Measurements from ENCODE around the gene SGO2. TPM values are rescaled to one million over a fixed set of nuclear protein-coding genes. Genes with fewer than 3 reads are reported as not detected.

SGO2 gene
- total and polyA plus RNA-seq, 10 of the 15 experiments (the other 5 are each of a cell fraction or from before 2014, with no cell fraction given): 15.8 to 55.2 (median 24.3) TPM

- no peaks in the 10 kb centered on the region for H3K9me3 ChIP-seq (replicated peaks; ENCODE audit: control insufficient read depth, insufficient read depth, low read length)
- no peak overlapping the region for H3K4me2 ChIP-seq (ENCODE audit: control insufficient read depth, insufficient read depth)
- H4K20me1 ChIP-seq (ENCODE audit: control insufficient read depth, insufficient read depth): no peaks in the 10 kb centered on the region
- DNase-seq (ENCODE audit: low read depth, low spot score): no peak
- no peaks in the 10 kb centered on the region for H3K36me3 ChIP-seq (ENCODE audit: control insufficient read depth in 2 of 2, insufficient read depth in 2 of 2, low read length in 1 of 2)
- H3K4me1 ChIP-seq (ENCODE audit: control insufficient read depth, insufficient read depth, low read length): peaks cover 5% of the 10 kb centered on the region
- no peak overlapping the region for H3K4me3 ChIP-seq
- 27% methylated on average over 3 of the region's 3 CpGs for WGBS (ENCODE audit: insufficient coverage, insufficient replicate concordance, low lambda C conversion rate, missing lambda C conversion rate)
- no peaks in the 10 kb centered on the region for H3K79me2 ChIP-seq (ENCODE audit: control insufficient read depth, insufficient read depth, low read length)
- SMC1A ChIA-PET (ENCODE audit: uncharacterized antibody, unreplicated experiment): interaction anchor here (1.7 to 2.0 kb wide), 2 partner anchors 8 to 133 kb away, joined by 5 to 6 read pairs; no protein-coding TSS in a partner anchor
- no peaks in the 10 kb centered on the region; a peak in 1 of 4 replicates for H3K27me3 ChIP-seq (replicated peaks in 1 of 2; ENCODE audit: control insufficient read depth in 2 of 2, insufficient read depth in 2 of 2, low read length in 1 of 2)
- no peak for FAIRE-seq
- H3K9ac ChIP-seq (ENCODE audit: control insufficient read depth, insufficient read depth, low read length): no peak overlapping the region
- ATAC-seq: no peak
- H2AFZ ChIP-seq (ENCODE audit: control insufficient read depth, low read depth, low read length): peak overlapping the region; percentile 53; the same call in 1 of the 2 replicates
- in situ Hi-C loops (cut with MboI) (no loop called here), intact Hi-C loops (cut with micrococcal nuclease; ENCODE audit: unreplicated experiment) (no loop called here)
- CTCF ChIA-PET: interaction anchor here (1.0 to 1.8 kb wide), 2 partner anchors 134 to 538 kb away, joined by 3 to 5 read pairs; no protein-coding TSS in a partner anchor
- POLR2A ChIA-PET: no interaction called here
- no peak overlapping the region for H3K27ac ChIP-seq (ENCODE audit: control insufficient read depth, insufficient read depth)
- BruUV-seq (replicated peaks): no TSS peak
- RAD21 ChIA-PET (ENCODE audit: unreplicated experiment): interaction anchor here (1.0 kb wide), 1 partner anchor 85 kb away, joined by 3 read pairs; no protein-coding TSS in a partner anchor
- TF ChIP-seq TAF1 (IDR thresholded peaks at IDR 0.05; ENCODE audit: borderline replicate concordance, low read depth, low read length) (no peak), ZNF274 (IDR thresholded peaks at IDR 0.05; ENCODE audit: insufficient read depth, insufficient read length) (no peak), CBX3 (IDR thresholded peaks at IDR 0.05; ENCODE audit: borderline replicate concordance, low read depth) (no peak), CREB1 (IDR thresholded peaks at IDR 0.05; ENCODE audit: low read depth) (no peak), NFIC (IDR thresholded peaks at IDR 0.05; ENCODE audit: low read depth, low read length) (no peak), E2F8 (IDR thresholded peaks at IDR 0.05; ENCODE audit: low read depth, partially characterized antibody) (no peak), PRDM15 (CRISPR knock-in tag; IDR thresholded peaks at IDR 0.05) (no peak), POU2F2 (IDR thresholded peaks at IDR 0.05; ENCODE audit: borderline replicate concordance, low read depth, low read length) (no peak), NR2F1 (conservative IDR thresholded peaks at IDR 0.05) (no peak), REST (IDR thresholded peaks at IDR 0.05; ENCODE audit: low read depth, low read length) (no peak), CEBPB (IDR thresholded peaks at IDR 0.05; ENCODE audit: borderline replicate concordance in 1 of 2, low read depth in 2 of 2, low read length in 2 of 2) (no peak), ZNF207 (IDR thresholded peaks at IDR 0.05; ENCODE audit: borderline replicate concordance) (no peak)
- TF ChIP-seq, protein P1, sequence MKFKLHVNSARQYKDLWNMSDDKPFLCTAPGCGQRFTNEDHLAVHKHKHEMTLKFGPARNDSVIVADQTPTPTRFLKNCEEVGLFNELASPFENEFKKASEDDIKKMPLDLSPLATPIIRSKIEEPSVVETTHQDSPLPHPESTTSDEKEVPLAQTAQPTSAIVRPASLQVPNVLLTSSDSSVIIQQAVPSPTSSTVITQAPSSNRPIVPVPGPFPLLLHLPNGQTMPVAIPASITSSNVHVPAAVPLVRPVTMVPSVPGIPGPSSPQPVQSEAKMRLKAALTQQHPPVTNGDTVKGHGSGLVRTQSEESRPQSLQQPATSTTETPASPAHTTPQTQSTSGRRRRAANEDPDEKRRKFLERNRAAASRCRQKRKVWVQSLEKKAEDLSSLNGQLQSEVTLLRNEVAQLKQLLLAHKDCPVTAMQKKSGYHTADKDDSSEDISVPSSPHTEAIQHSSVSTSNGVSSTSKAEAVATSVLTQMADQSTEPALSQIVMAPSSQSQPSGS (IDR thresholded peaks at IDR 0.05; ENCODE audit: low read length): no peak
Observed at GRCh38 chr2:200618054-200618419, 92.0 kb downstream of the SGO2 start.

Data from GM12878 (cell line).